HG03045 (cell line): ENCODE data around the gene USP6NL.
"Not testable (repeated sequence)": the region's sequence is repeated elsewhere in the genome, so short reads cannot be mapped to it uniquely, and the experiment has no call there.

ENCODE experiments used
- ATAC-seq: cut with Tn5 transposase; IDR thresholded peaks from one replicate; pipeline ENCODE4 v1.9.1; 2021; ENCODE audit warnings: mild to moderate bottlenecking, moderate library complexity; ENCODE audit not compliant: unreplicated experiment

The USP6NL gene

GRCh38 chr10:11448545-11449244 is 162.8 kb downstream of the USP6NL start:
- peak; percentile 83 for ATAC-seq

GRCh38 chr10:11448190-11448544 is 163.3 kb downstream of the USP6NL start:
- ATAC-seq, result peak; percentile 51

GRCh38 chr10:11447586-11447985 is 163.9 kb downstream of the USP6NL start:
- no peak for ATAC-seq

GRCh38 chr10:11446864-11447263 is 164.6 kb downstream of the USP6NL start:
- ATAC-seq, result no peak

- ATAC-seq, result no peak
Measured at GRCh38 chr10:11446133-11446532, 165.3 kb downstream of the USP6NL start.

- no peak for ATAC-seq
Measured at GRCh38 chr10:11444531-11445228, 166.8 kb downstream of the USP6NL start.

GRCh38 chr10:11444155-11444530 is 167.3 kb downstream of the USP6NL start:
- ATAC-seq, result no peak

- no peak for ATAC-seq
Measured at GRCh38 chr10:11443468-11444154, 167.8 kb downstream of the USP6NL start.

- no peak for ATAC-seq
Measured at GRCh38 chr10:11442001-11442773, 169.3 kb downstream of the USP6NL start.

- ATAC-seq, result no peak
Measured at GRCh38 chr10:11441151-11441535, 170.3 kb downstream of the USP6NL start.

GRCh38 chr10:11440250-11441150 is 170.9 kb downstream of the USP6NL start:
- no peak for ATAC-seq

GRCh38 chr10:11439523-11440053 is 171.9 kb downstream of the USP6NL start:
- ATAC-seq, result no peak

- no peak for ATAC-seq
Measured at GRCh38 chr10:11437391-11438142, 173.9 kb downstream of the USP6NL start.

GRCh38 chr10:11436445-11436844 is 175.0 kb downstream of the USP6NL start:
- not testable (repeated sequence) for ATAC-seq

- no peak for ATAC-seq
Measured at GRCh38 chr10:11435581-11435981, 175.9 kb downstream of the USP6NL start.

- no peak for ATAC-seq
Measured at GRCh38 chr10:11434324-11434723, 177.1 kb downstream of the USP6NL start.

- ATAC-seq, result no peak
Measured at GRCh38 chr10:11433657-11434056, 177.8 kb downstream of the USP6NL start.

GRCh38 chr10:11431216-11431555 is 180.3 kb downstream of the USP6NL start:
- ATAC-seq, result no peak

- ATAC-seq, result no peak
Measured at GRCh38 chr10:11430421-11431215, 180.8 kb downstream of the USP6NL start.
